HepG2 (cell line): ENCODE measurements around the gene RGS10. TPM values are rescaled to one million over a fixed set of nuclear protein-coding genes. Genes with fewer than 3 reads are reported as not detected.
A peak's percentile ranks its signal among the peaks of the same experiment; 100 is the strongest.

Source experiments
- ATAC-seq: fragments of 200-7000 bp; cut with Tn5 transposase; 3 replicates; pipeline ENCODE4 v1.9.1; 2020; ENCODE audit warnings: mild to moderate bottlenecking, moderate library complexity
- BruUV-seq: library from RNA; stranded (reverse); fragments of 400-500 nt; replicated peaks from 2 replicates; lab custom pipeline; 2021; lab: Mats Ljungman, UMichigan
- CTCF ChIA-PET: fragments of 300-600 bp; formaldehyde crosslinking; extraction: SDS; loops from one replicate; lab custom pipeline; 2021; ENCODE audit warnings: low total read pairs, inconsistent platforms, low intra/inter-chr PET ratio; lab: Yijun Ruan, JAX
- POLR2A ChIA-PET: fragments of 350-600 bp; sonication (Branson Sonifier 250); formaldehyde crosslinking; loops from one replicate; lab custom pipeline; 2020; ENCODE audit warnings: antibody characterized with exemption, inconsistent platforms; lab: Yijun Ruan, JAX
- DNase-seq: peaks from one replicate; pipeline ENCODE4 v3.0.0-alpha.2; 2015; ENCODE audit warnings: low spot score
- FAIRE-seq: peaks from 3 replicates; lab custom pipeline; 2011; peaks lifted over from hg19 to GRCh38; lab: Jason Lieb, UNC
- H2AFZ ChIP-seq: one replicate; pipeline ENCODE4 v1.6.1; 2011; ENCODE audit warnings: low read length, inconsistent platforms
- H3K27ac ChIP-seq: fragments of 300-600 bp; 3 replicates; pipeline ENCODE4 v1.8.0; 2011; ENCODE audit warnings: mixed run types, mild to moderate bottlenecking, mixed read lengths, low read length, inconsistent platforms; ENCODE audit not compliant: insufficient read depth; ENCODE audit errors: extremely low read length
- H3K27me3 ChIP-seq, 2 experiments: fragments of 200-600 bp in 1 of 2; 2 replicates in 1 of 2; 3 replicates in 1 of 2; pipeline versions ENCODE4 v1.6.0 to v1.8.0; 2011; ENCODE audit warnings: low read length in 2 of 2, mild to moderate bottlenecking in 2 of 2, moderate library complexity in 2 of 2, inconsistent platforms in 1 of 2; ENCODE audit not compliant: insufficient read depth in 2 of 2, control insufficient read depth in 1 of 2
- H3K36me3 ChIP-seq, 2 experiments: fragments of 200-600 bp in 1 of 2; replicated peaks in 1 of 2; 2 replicates in 1 of 2; 3 replicates in 1 of 2; pipeline versions ENCODE4 v1.5.1 to v1.8.0; 2011; ENCODE audit warnings: low read length in 2 of 2, inconsistent platforms in 1 of 2; ENCODE audit not compliant: insufficient read depth in 2 of 2, control insufficient read depth in 1 of 2
- H3K4me1 ChIP-seq: 2 replicates; pipeline ENCODE4 v1.5.1; 2012; ENCODE audit warnings: low read length, inconsistent platforms; ENCODE audit not compliant: insufficient read depth
- H3K4me2 ChIP-seq: 2 replicates; pipeline ENCODE4 v1.6.0; 2011; ENCODE audit warnings: low read depth, low read length, inconsistent platforms
- H3K4me3 ChIP-seq, 3 experiments: fragments of 200-600 bp in 1 of 3; sonication (generic), shearing (Covaris generic) in 1 of 3; replicated peaks in 1 of 3; 2 replicates each; pipeline ENCODE4 v1.5.1; 2011 to 2016; ENCODE audit warnings: low read length in 3 of 3, inconsistent platforms in 2 of 3, low read depth in 2 of 3, mild to moderate bottlenecking in 2 of 3, control low read depth in 1 of 3, mixed read lengths in 1 of 3; ENCODE audit not compliant: insufficient read depth in 1 of 3
- H3K79me2 ChIP-seq: one replicate; pipeline ENCODE4 v1.6.1; 2011; ENCODE audit warnings: low read length, inconsistent platforms; ENCODE audit not compliant: insufficient read depth
- H3K9ac ChIP-seq: 2 replicates; pipeline ENCODE4 v1.6.0; 2011; ENCODE audit warnings: mild to moderate bottlenecking, low read depth, low read length, inconsistent platforms; ENCODE audit not compliant: insufficient read depth
- H3K9me3 ChIP-seq: 2 replicates; pipeline ENCODE4 v1.5.1; 2012; ENCODE audit warnings: mild to moderate bottlenecking, low read length
- H4K20me1 ChIP-seq: 2 replicates; pipeline ENCODE4 v1.6.0; 2011; ENCODE audit warnings: inconsistent platforms, mild to moderate bottlenecking, low read length, moderate library complexity; ENCODE audit not compliant: insufficient read depth
- ATAD3A ChIP-seq: sonication (generic); formaldehyde crosslinking; IDR thresholded peaks from 2 replicates; pipeline ENCODE4 v1.4.0; 2020; ENCODE audit warnings: missing genetic modification reagents
- BRD4 ChIP-seq: sonication (generic); formaldehyde crosslinking; IDR thresholded peaks from 2 replicates; pipeline ENCODE4 v1.4.0; 2020; ENCODE audit warnings: missing genetic modification reagents
- GMEB1 ChIP-seq: sonication (generic); formaldehyde crosslinking; IDR thresholded peaks from 2 replicates; pipeline ENCODE4 v1.5.1; 2020; ENCODE audit warnings: missing genetic modification reagents, mild to moderate bottlenecking, borderline replicate concordance
- HDAC1 ChIP-seq: sonication (generic); formaldehyde crosslinking; IDR thresholded peaks from 2 replicates; pipeline ENCODE4 v1.5.1; 2020; ENCODE audit warnings: mild to moderate bottlenecking, missing genetic modification reagents
- HOXA9 ChIP-seq: sonication (generic); formaldehyde crosslinking; IDR thresholded peaks from 2 replicates; pipeline ENCODE4 v1.8.1; 2022; ENCODE audit warnings: missing genetic modification reagents, mild to moderate bottlenecking, moderate library complexity, borderline replicate concordance
- MAFF ChIP-seq: IDR thresholded peaks from 2 replicates; pipeline ENCODE4 v1.6.1; 2011; ENCODE audit warnings: low read depth, low read length, improper control_type of control experiment
- MTA1 ChIP-seq: sonication (generic); formaldehyde crosslinking; IDR thresholded peaks from 2 replicates; pipeline ENCODE4 v1.4.0; 2020; ENCODE audit warnings: missing genetic modification reagents, mild to moderate bottlenecking, borderline replicate concordance
- SIN3B ChIP-seq: fragments of 150-350 bp; IDR thresholded peaks from 2 replicates; pipeline ENCODE4 v1.6.1; 2014; ENCODE audit warnings: low read length
- ZFP36L1 ChIP-seq: sonication (generic); formaldehyde crosslinking; IDR thresholded peaks from 2 replicates; pipeline ENCODE4 v1.8.0; 2022; ENCODE audit warnings: mild to moderate bottlenecking, missing genetic modification reagents, moderate library complexity
- ZNF432 ChIP-seq: sonication (generic); formaldehyde crosslinking; IDR thresholded peaks from 2 replicates; pipeline ENCODE4 v1.5.0; 2020; ENCODE audit warnings: missing genetic modification reagents, mild to moderate bottlenecking, borderline replicate concordance
- ZNF451 ChIP-seq: sonication (generic); formaldehyde crosslinking; IDR thresholded peaks from 2 replicates; pipeline ENCODE4 v1.5.0; 2020; ENCODE audit warnings: mild to moderate bottlenecking, missing genetic modification reagents
- ZNF691 ChIP-seq: sonication (generic); formaldehyde crosslinking; IDR thresholded peaks from 2 replicates; pipeline ENCODE4 v1.4.0; 2020; ENCODE audit warnings: missing genetic modification reagents, low read depth, mild to moderate bottlenecking, borderline replicate concordance
- ZSCAN25 ChIP-seq: sonication (generic); formaldehyde crosslinking; IDR thresholded peaks from 2 replicates; pipeline ENCODE4 v1.8.0; 2022; ENCODE audit warnings: mild to moderate bottlenecking, missing genetic modification reagents
- ZSCAN9 ChIP-seq: IDR thresholded peaks from 2 replicates; pipeline ENCODE4 v1.6.1; 2016; ENCODE audit warnings: borderline replicate concordance
- WGBS: methylation state at CpG from one replicate; pipeline ENCODE4 v1.1.6; 2017; ENCODE audit warnings: low lambda C conversion rate; 5-methylcytosine and 5-hydroxymethylcytosine counted together
- in situ Hi-C: cut with HindIII; loops from 2 replicates; pipeline ENCODE4 v1.10.0; 2017; ENCODE audit warnings: low pct_unique_long_range_greater_than_20kb; ENCODE audit not compliant: extremely low pct_ligation_motif_present
- intact Hi-C: fragments of 100-400 bp; cut with micrococcal nuclease; formaldehyde crosslinking; loops from one replicate; pipeline ENCODE4 v1.10.0; 2022; ENCODE audit not compliant: unreplicated experiment
- polyA plus RNA-seq, 8 experiments: library from polyadenylated mRNA; depleted of rRNA in 3 of 8; stranded (reverse) in 7 of 8; unstranded in 1 of 8; fragments of >200 nt; fragmentation: Illumina TruSeq in 4 of 8; extraction: Trizol in 4 of 8; gene quantifications; 2 replicates each; pipeline versions ENCODE4 v1.2.1 to v1.2.3, GENCODE V29; 2011 to 2016; ENCODE audit warnings: low read depth in 4 of 8, missing spikeins in 1 of 8, mixed read lengths in 1 of 8; ENCODE audit not compliant: insufficient read depth in 1 of 8
- total RNA-seq, 5 experiments: library from RNA; depleted of rRNA; stranded (reverse); fragments of >200 nt; fragmentation: Illumina TruSeq; extraction: Trizol; gene quantifications; 2 replicates each; pipeline ENCODE4 v1.2.3, GENCODE V29; 2016; ENCODE audit warnings: low read depth in 1 of 5

The RGS10 gene
- total and polyA plus RNA-seq, 2 of the 13 experiments (the other 11 are each of a cell fraction or from before 2014, with no cell fraction given): 1.7 to 5.1 TPM

- FAIRE-seq (no peak), ATAC-seq (no peak), DNase-seq (no peak)
- no peak overlapping the region for H3K27ac ChIP-seq
- no peaks in the 10 kb centered on the region for H3K27me3 ChIP-seq
- 98% methylated on average over 7 of the region's 14 CpGs for WGBS
- BruUV-seq: no TSS peak
- no peak overlapping the region for H3K9ac ChIP-seq
- peaks cover 8% of the 10 kb centered on the region for H3K4me1 ChIP-seq
- H3K79me2 ChIP-seq: no peaks in the 10 kb centered on the region
- H3K4me3 ChIP-seq: no peak overlapping the region
- in situ Hi-C loops (no loop called here), intact Hi-C loops (no loop called here)
- POLR2A ChIA-PET: no interaction called here
- H4K20me1 ChIP-seq: no peaks in the 10 kb centered on the region
- no peak for TF ChIP-seq HDAC1 (CRISPR knock-in tag)
- no peak for TF ChIP-seq ZFP36L1 (CRISPR knock-in tag)
- TF ChIP-seq MAFF: no peak
- no peak for TF ChIP-seq ZNF451
- no peak for TF ChIP-seq SIN3B
- TF ChIP-seq MTA1 (CRISPR knock-in tag): no peak
- no peak for TF ChIP-seq ZNF691 (CRISPR knock-in tag)
- H3K36me3 ChIP-seq: peaks cover 0 to 5% of the 10 kb centered on the region in 2 experiments; a peak in 2 of 5 replicates
- no peak overlapping the region for H2AFZ ChIP-seq
- H3K9me3 ChIP-seq: no peaks in the 10 kb centered on the region
- CTCF ChIA-PET: no interaction called here
- H3K4me2 ChIP-seq: no peak overlapping the region
These were observed 90.1 kb downstream of the RGS10 start for GRCh38 chr10:119452396-119452795.

GRCh38 chr10:119451300-119451896, 91.1 kb downstream of the RGS10 start:
- intact Hi-C loops (no loop called here), in situ Hi-C loops (no loop called here)
- DNase-seq (no peak), FAIRE-seq (no peak), ATAC-seq (no peak)
- peaks cover 8% of the 10 kb centered on the region for H3K4me1 ChIP-seq
- peaks cover 0 to 5% of the 10 kb centered on the region in 2 experiments; a peak in 2 of 5 replicates for H3K36me3 ChIP-seq
- no peak overlapping the region for H3K4me3 ChIP-seq
- no peaks in the 10 kb centered on the region for H3K9me3 ChIP-seq
- WGBS: 90% methylated on average over 15 of the region's 16 CpGs
- H3K9ac ChIP-seq: no peak overlapping the region
- ChIA-PET CTCF (no interaction called here), POLR2A (no interaction called here)
- no peak overlapping the region for H3K4me2 ChIP-seq
- no peaks in the 10 kb centered on the region for H4K20me1 ChIP-seq
- no peak overlapping the region for H2AFZ ChIP-seq
- no peaks in the 10 kb centered on the region for H3K79me2 ChIP-seq
- no peak overlapping the region for H3K27ac ChIP-seq
- H3K27me3 ChIP-seq: no peaks in the 10 kb centered on the region
- no TSS peak for BruUV-seq
- TF ChIP-seq BRD4: no peak
- TF ChIP-seq ZSCAN9 (CRISPR knock-in tag): no peak
- no peak for TF ChIP-seq ZNF432 (CRISPR knock-in tag)
- peak; percentile 98 for TF ChIP-seq ZSCAN25
- TF ChIP-seq GMEB1 (CRISPR knock-in tag): no peak
- no peak for TF ChIP-seq HOXA9 (CRISPR knock-in tag)
- TF ChIP-seq ATAD3A (CRISPR knock-in tag): no peak
